WTC11 (cell line): ENCODE measurements around the gene CORO7. TPM values are rescaled to one million over a fixed set of nuclear protein-coding genes. Genes with fewer than 3 reads are reported as not detected.
A peak's percentile ranks its signal among the peaks of the same experiment; 100 is the strongest.

Experiments
- ATAC-seq: fragments of 200-7000 bp; cut with Tn5 transposase; 2 replicates; pipeline ENCODE4 v1.10.0; 2021; ENCODE audit warnings: mild to moderate bottlenecking, moderate library complexity
- CTCF ChIA-PET: fragments of 300-600 bp; sonication (Branson Sonifier 250); formaldehyde crosslinking; loops from one replicate; lab custom pipeline; 2021; ENCODE audit warnings: antibody characterized with exemption; lab: Charles Lee
- POLR2A ChIA-PET: fragments of 350-600 bp; sonication (Branson Sonifier 250); formaldehyde crosslinking; loops from one replicate; lab custom pipeline; 2021; ENCODE audit warnings: antibody characterized with exemption; lab: Charles Lee
- DNase-seq: peaks from one replicate; pipeline ENCODE4 v3.0.0; 2021; ENCODE audit warnings: low spot score
- H3K27ac Mint-ChIP-seq: 2 replicates; pipeline ENCODE4 v1.8.0; 2021; ENCODE audit warnings: mixed read lengths
- H3K27me3 Mint-ChIP-seq: 2 replicates; pipeline ENCODE4 v1.8.0; 2021; ENCODE audit warnings: low read depth, mild to moderate bottlenecking, moderate library complexity, mixed read lengths
- H3K36me3 Mint-ChIP-seq: 2 replicates; pipeline ENCODE4 v1.8.0; 2021; ENCODE audit warnings: mixed read lengths
- H3K4me1 Mint-ChIP-seq: 2 replicates; pipeline ENCODE4 v1.8.0; 2022; ENCODE audit warnings: mixed read lengths
- H3K4me3 Mint-ChIP-seq: 2 replicates; pipeline ENCODE4 v1.8.0; 2021; ENCODE audit warnings: mild to moderate bottlenecking, moderate library complexity, mixed read lengths
- H3K9me3 Mint-ChIP-seq: 2 replicates; pipeline ENCODE4 v1.8.0; 2021; ENCODE audit warnings: mixed read lengths
- CREB1 ChIP-seq: sonication (generic); formaldehyde crosslinking; IDR thresholded peaks from 2 replicates; pipeline ENCODE4 v1.8.0; 2023; ENCODE audit warnings: mild to moderate bottlenecking, missing genetic modification reagents
- E2F4 ChIP-seq: sonication (generic); formaldehyde crosslinking; IDR thresholded peaks from 2 replicates; pipeline ENCODE4 v1.8.1; 2022; ENCODE audit warnings: low read depth, mild to moderate bottlenecking, moderate library complexity, missing genetic modification reagents, borderline replicate concordance
- MXD4 ChIP-seq: fragments of 250-450 bp; sonication (Bioruptor Pico); IDR thresholded peaks from 2 replicates; pipeline ENCODE4 v1.8.0; 2021; ENCODE audit warnings: mild to moderate bottlenecking, moderate library complexity, borderline replicate concordance
- MYBL2 ChIP-seq: sonication (generic); formaldehyde crosslinking; IDR thresholded peaks from 2 replicates; pipeline ENCODE4 v1.8.1; 2023; ENCODE audit warnings: mild to moderate bottlenecking, moderate library complexity, missing genetic modification reagents
- NFATC4 ChIP-seq: fragments of 250-450 bp; sonication (Bioruptor Pico); IDR thresholded peaks from 2 replicates; pipeline ENCODE4 v1.9.0; 2021; ENCODE audit warnings: mild to moderate bottlenecking
- NFYB ChIP-seq: sonication (generic); formaldehyde crosslinking; conservative IDR thresholded peaks from 2 replicates; pipeline ENCODE4 v1.8.0; 2022; ENCODE audit warnings: low read depth, missing genetic modification reagents
- SP1 ChIP-seq: sonication (generic); formaldehyde crosslinking; conservative IDR thresholded peaks from 2 replicates; pipeline ENCODE4 v1.8.1; 2022; ENCODE audit warnings: missing genetic modification reagents
- TEAD1 ChIP-seq: sonication (generic); formaldehyde crosslinking; IDR thresholded peaks from 2 replicates; pipeline ENCODE4 v1.8.0; 2022; ENCODE audit warnings: mild to moderate bottlenecking, missing genetic modification reagents
- USF1 ChIP-seq: sonication (generic); formaldehyde crosslinking; IDR thresholded peaks from 2 replicates; pipeline ENCODE4 v1.8.0; 2022; ENCODE audit warnings: mild to moderate bottlenecking, missing genetic modification reagents
- ZNF121 ChIP-seq: sonication (generic); formaldehyde crosslinking; IDR thresholded peaks from 2 replicates; pipeline ENCODE4 v1.8.0; 2023; ENCODE audit warnings: missing genetic modification reagents
- ZNF281 ChIP-seq: sonication (generic); formaldehyde crosslinking; IDR thresholded peaks from 2 replicates; pipeline ENCODE4 v1.8.0; 2023; ENCODE audit warnings: mild to moderate bottlenecking, missing genetic modification reagents
- total RNA-seq: library from RNA; stranded (reverse); gene quantifications from 3 replicates; pipeline ENCODE4 v1.2.3, GENCODE V29; 2021
- TF ChIP-seq, protein P1 (sequence below): sonication (generic); formaldehyde crosslinking; IDR thresholded peaks from 2 replicates; pipeline ENCODE4 v1.8.1; 2022; ENCODE audit warnings: low read depth, missing genetic modification reagents, borderline replicate concordance
- TF ChIP-seq, protein P2 (sequence below): fragments of 250-450 bp; sonication (Bioruptor Pico); IDR thresholded peaks from 2 replicates; pipeline ENCODE4 v1.9.0; 2021; ENCODE audit warnings: mild to moderate bottlenecking, borderline replicate concordance
- TF ChIP-seq, protein P3 (sequence below): sonication (generic); formaldehyde crosslinking; IDR thresholded peaks from 2 replicates; pipeline ENCODE4 v1.8.0; 2022; ENCODE audit warnings: mild to moderate bottlenecking, missing genetic modification reagents

The CORO7 gene
- total RNA-seq, 1 experiment from 2014 or later: 45.5 TPM

GRCh38 chr16:4463522-4464163, 47.2 kb upstream of the CORO7 start (continued):
- TF ChIP-seq MXD4 (CRISPR knock-in tag) (no peak), TEAD1 (no peak), MYBL2 (CRISPR knock-in tag) (no peak), E2F4 (CRISPR knock-in tag) (no peak), USF1 (CRISPR knock-in tag) (no peak), NFYB (CRISPR knock-in tag) (no peak), CREB1 (CRISPR knock-in tag) (no peak), ZNF281 (CRISPR knock-in tag) (no peak)
- TF ChIP-seq, protein P1, sequence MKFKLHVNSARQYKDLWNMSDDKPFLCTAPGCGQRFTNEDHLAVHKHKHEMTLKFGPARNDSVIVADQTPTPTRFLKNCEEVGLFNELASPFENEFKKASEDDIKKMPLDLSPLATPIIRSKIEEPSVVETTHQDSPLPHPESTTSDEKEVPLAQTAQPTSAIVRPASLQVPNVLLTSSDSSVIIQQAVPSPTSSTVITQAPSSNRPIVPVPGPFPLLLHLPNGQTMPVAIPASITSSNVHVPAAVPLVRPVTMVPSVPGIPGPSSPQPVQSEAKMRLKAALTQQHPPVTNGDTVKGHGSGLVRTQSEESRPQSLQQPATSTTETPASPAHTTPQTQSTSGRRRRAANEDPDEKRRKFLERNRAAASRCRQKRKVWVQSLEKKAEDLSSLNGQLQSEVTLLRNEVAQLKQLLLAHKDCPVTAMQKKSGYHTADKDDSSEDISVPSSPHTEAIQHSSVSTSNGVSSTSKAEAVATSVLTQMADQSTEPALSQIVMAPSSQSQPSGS (CRISPR knock-in tag): no peak
- TF ChIP-seq, protein P2, sequence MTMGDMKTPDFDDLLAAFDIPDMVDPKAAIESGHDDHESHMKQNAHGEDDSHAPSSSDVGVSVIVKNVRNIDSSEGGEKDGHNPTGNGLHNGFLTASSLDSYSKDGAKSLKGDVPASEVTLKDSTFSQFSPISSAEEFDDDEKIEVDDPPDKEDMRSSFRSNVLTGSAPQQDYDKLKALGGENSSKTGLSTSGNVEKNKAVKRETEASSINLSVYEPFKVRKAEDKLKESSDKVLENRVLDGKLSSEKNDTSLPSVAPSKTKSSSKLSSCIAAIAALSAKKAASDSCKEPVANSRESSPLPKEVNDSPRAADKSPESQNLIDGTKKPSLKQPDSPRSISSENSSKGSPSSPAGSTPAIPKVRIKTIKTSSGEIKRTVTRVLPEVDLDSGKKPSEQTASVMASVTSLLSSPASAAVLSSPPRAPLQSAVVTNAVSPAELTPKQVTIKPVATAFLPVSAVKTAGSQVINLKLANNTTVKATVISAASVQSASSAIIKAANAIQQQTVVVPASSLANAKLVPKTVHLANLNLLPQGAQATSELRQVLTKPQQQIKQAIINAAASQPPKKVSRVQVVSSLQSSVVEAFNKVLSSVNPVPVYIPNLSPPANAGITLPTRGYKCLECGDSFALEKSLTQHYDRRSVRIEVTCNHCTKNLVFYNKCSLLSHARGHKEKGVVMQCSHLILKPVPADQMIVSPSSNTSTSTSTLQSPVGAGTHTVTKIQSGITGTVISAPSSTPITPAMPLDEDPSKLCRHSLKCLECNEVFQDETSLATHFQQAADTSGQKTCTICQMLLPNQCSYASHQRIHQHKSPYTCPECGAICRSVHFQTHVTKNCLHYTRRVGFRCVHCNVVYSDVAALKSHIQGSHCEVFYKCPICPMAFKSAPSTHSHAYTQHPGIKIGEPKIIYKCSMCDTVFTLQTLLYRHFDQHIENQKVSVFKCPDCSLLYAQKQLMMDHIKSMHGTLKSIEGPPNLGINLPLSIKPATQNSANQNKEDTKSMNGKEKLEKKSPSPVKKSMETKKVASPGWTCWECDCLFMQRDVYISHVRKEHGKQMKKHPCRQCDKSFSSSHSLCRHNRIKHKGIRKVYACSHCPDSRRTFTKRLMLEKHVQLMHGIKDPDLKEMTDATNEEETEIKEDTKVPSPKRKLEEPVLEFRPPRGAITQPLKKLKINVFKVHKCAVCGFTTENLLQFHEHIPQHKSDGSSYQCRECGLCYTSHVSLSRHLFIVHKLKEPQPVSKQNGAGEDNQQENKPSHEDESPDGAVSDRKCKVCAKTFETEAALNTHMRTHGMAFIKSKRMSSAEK (CRISPR knock-in tag): no peak
- TF ChIP-seq, all 79 proteins: peak for 0

DNA sequence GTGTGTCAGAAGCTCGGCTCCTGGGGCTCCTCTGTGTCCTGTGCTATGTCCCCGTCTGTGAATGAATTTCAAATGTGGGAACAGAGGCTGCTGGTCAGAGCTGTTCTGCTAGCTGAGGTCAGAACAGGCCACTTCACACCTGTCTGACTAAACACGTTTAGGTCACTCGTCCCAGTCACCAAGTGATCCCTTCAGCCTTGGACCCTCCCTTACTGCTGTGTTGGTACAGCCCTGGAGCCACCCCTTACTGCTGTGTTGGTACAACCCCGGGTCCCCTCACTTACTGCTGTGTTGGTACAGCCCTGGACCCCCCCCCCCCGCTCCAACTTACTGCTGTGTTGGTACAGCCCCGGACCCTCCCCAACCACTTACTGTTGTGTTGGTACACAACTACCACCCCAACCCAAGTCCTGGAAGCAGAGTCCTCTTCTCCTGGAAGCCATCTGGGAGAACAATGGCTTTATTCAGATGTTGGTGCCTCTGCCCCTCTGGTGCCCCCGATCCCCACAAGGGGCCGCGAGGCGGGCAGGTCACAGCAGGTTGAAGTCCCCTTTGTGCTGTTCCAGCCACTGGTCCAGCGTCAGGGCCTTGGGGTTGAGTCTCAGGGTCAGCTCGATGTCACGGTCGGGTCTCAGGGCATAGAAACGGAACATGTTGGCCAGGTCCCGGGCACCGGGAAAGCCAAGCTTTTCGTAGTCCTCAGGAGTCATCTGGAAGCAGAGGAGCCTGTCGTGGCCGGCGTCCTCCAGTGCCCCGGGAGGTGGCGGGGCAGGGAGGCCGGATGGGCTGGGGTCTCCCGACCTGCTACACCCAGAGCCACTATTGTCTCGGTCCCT, 45.1 kb upstream of the CORO7 start:
- H3K27ac Mint-ChIP-seq: peak overlapping the region; percentile 53
- ATAC-seq (peak; percentile 66), DNase-seq (peak; percentile 57)
- H3K4me3 Mint-ChIP-seq: no peak overlapping the region
- H3K27me3 Mint-ChIP-seq: no peaks in the 10 kb centered on the region
- peaks cover 39% of the 10 kb centered on the region for H3K36me3 Mint-ChIP-seq
- H3K4me1 Mint-ChIP-seq: peaks cover 5% of the 10 kb centered on the region
- TF ChIP-seq ZNF121 (0 out of 2 replicates have a peak, but pooled peaks have one; percentile 16), NFATC4 (CRISPR knock-in tag) (no peak), SP1 (0 out of 2 replicates have a peak, but pooled peaks have one; percentile 25)
- TF ChIP-seq, protein P3, sequence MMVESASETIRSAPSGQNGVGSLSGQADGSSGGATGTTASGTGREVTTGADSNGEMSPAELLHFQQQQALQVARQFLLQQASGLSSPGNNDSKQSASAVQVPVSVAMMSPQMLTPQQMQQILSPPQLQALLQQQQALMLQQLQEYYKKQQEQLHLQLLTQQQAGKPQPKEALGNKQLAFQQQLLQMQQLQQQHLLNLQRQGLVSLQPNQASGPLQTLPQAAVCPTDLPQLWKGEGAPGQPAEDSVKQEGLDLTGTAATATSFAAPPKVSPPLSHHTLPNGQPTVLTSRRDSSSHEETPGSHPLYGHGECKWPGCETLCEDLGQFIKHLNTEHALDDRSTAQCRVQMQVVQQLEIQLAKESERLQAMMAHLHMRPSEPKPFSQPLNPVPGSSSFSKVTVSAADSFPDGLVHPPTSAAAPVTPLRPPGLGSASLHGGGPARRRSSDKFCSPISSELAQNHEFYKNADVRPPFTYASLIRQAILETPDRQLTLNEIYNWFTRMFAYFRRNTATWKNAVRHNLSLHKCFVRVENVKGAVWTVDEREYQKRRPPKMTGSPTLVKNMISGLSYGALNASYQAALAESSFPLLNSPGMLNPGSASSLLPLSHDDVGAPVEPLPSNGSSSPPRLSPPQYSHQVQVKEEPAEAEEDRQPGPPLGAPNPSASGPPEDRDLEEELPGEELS (CRISPR knock-in tag): no peak
- CTCF ChIA-PET: interaction anchor here (0.8 to 1.1 kb wide), 2 partner anchors 57 to 207 kb away, joined by 3 read pairs; no protein-coding TSS in a partner anchor
- H3K9me3 Mint-ChIP-seq: no peaks in the 10 kb centered on the region
- POLR2A ChIA-PET: interaction anchor here (1.1 to 1.8 kb wide), 2 partner anchors 13 to 15 kb away, joined by 3 to 7 read pairs; partner anchors contain the start of genes HMOX2 and NMRAL1
